PFSK-1 (cell line): ENCODE results near the gene NACC2.

Experiments used
- FOXP2 ChIP-seq: optimal IDR thresholded peaks from 2 replicates; pipeline ENCODE3; 2011; ENCODE audit warnings: borderline replicate concordance, control low read depth, inconsistent platforms; ENCODE audit not compliant: insufficient read depth; ENCODE audit errors: extremely low read length, extremely low read depth
- POLR2AphosphoS5 ChIP-seq: IDR thresholded peaks from 2 replicates; pipeline ENCODE4 v1.6.1; 2012; ENCODE audit warnings: low read depth, mild to moderate bottlenecking, control low read depth, low read length, moderate library complexity
- REST ChIP-seq, 2 experiments: IDR thresholded peaks; 2 replicates each; pipeline versions ENCODE4 v1.6.1 to v1.8.0; 2011 to 2012; ENCODE audit warnings: low read depth in 2 of 2, low read length in 2 of 2, control low read depth in 1 of 2, inconsistent platforms in 1 of 2, mild to moderate bottlenecking in 1 of 2, moderate library complexity in 1 of 2; ENCODE audit not compliant: insufficient read depth in 1 of 2
- SIN3A ChIP-seq: IDR thresholded peaks from 2 replicates; pipeline ENCODE4 v1.6.1; 2012; ENCODE audit warnings: mild to moderate bottlenecking, low read length, moderate library complexity, borderline replicate concordance; ENCODE audit not compliant: insufficient read depth

- TF ChIP-seq REST (IDR thresholded peaks at IDR 0.05; ENCODE audit: insufficient read depth in 1 of 2, low read depth in 2 of 2, low read length in 2 of 2) (no peak), FOXP2 (no peak), POLR2AphosphoS5 (no peak), SIN3A (no peak)
These were observed 132.3 kb downstream of the NACC2 start for GRCh38 chr9:135962696-135963307.
